Loucy (cell line): ENCODE results near the gene NPY4R2.
"Not testable (repeated sequence)": the region's sequence is repeated elsewhere in the genome, so short reads cannot be mapped to it uniquely, and the experiment has no call there.

Experiments
- CTCF ChIP-seq: fragments of 200-600 bp; sonication (generic); conservative IDR thresholded peaks from 2 replicates; pipeline ENCODE4 v1.5.1; 2014; ENCODE audit warnings: mild to moderate bottlenecking, antibody characterized with exemption, low read length
- EZH2phosphoT487 ChIP-seq: fragments of 200-600 bp; IDR thresholded peaks from 2 replicates; pipeline ENCODE4 v1.6.1; 2018; ENCODE audit warnings: antibody characterized with exemption, mild to moderate bottlenecking, moderate library complexity, borderline replicate concordance

GRCh38 chr10:47915849-47916548 is 2.5 kb upstream of the NPY4R2 start:
- TF ChIP-seq CTCF, EZH2phosphoT487: not testable (repeated sequence)
